Left kidney (tissue), 2 donors: ENCODE measurements around the gene TRIM28. TPM values are rescaled to one million over a fixed set of nuclear protein-coding genes. Genes with fewer than 3 reads are reported as not detected.

Source experiments
- DNase-seq: peaks from one replicate; pipeline ENCODE4 v3.0.0-alpha.2; 2013
- polyA plus RNA-seq: library from polyadenylated mRNA; unstranded; fragments of 120-200 nt; gene quantifications from one replicate; pipeline ENCODE4 v1.2.1, GENCODE V29; 2013; ENCODE audit not compliant: insufficient read length

Gene TRIM28
- polyA plus RNA-seq, 1 donor: 706 TPM

DNA sequence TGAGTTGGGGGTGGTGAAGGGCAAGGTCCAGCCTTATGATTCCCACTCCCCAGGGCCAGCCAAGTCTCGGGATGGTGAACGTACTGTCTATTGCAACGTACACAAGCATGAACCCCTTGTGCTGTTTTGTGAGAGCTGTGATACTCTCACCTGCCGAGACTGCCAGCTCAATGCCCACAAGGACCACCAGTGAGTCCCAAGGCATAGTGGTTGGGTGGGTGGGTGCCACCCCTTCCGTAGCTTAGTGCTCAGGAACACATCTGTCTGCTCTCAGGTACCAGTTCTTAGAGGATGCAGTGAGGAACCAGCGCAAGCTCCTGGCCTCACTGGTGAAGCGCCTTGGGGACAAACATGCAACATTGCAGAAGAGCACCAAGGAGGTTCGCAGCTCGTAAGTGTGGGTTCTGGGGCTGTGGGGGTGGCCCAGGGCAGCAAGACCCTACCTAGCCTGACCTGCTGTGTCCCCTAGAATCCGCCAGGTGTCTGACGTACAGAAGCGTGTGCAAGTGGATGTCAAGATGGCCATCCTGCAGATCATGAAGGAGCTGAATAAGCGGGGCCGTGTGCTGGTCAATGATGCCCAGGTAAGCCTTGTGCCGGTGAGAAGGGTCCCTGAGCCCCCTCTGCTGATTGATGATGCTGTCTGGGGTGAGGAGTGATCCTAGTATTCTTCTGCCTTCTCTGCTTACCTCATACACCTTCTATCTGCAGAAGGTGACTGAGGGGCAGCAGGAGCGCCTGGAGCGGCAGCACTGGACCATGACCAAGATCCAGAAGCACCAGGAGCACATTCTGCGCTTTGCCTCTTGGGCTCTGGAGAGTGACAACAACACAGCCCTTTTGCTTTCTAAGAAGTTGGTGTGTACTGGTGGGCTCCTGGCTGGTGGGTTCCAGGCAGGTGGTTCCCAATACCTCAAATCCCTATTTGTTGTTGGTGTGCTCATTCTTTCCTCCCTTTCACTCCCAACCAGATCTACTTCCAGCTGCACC lies 3.8 kb downstream of the TRIM28 start:
- DNase-seq: no peak

DNA sequence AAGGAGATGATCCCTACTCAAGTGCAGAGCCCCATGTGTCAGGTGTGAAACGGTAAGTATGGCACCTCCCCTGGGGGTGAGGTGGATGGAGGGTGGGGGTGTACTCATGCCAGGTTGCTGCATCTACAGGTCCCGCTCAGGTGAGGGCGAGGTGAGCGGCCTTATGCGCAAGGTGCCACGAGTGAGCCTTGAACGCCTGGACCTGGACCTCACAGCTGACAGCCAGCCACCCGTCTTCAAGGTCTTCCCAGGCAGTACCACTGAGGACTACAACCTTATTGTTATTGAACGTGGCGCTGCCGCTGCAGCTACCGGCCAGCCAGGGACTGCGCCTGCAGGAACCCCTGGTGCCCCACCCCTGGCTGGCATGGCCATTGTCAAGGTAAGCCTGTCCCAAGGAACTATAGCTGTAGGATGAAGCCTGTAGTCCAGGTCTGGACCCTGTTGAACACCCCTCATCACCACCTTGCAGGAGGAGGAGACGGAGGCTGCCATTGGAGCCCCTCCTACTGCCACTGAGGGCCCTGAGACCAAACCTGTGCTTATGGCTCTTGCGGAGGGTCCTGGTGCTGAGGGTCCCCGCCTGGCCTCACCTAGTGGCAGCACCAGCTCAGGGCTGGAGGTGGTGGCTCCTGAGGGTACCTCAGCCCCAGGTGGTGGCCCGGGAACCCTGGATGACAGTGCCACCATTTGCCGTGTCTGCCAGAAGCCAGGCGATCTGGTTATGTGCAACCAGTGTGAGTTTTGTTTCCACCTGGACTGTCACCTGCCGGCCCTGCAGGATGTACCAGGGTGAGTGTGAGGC lies 5.2 kb downstream of the TRIM28 start:
- no peak for DNase-seq

DNA sequence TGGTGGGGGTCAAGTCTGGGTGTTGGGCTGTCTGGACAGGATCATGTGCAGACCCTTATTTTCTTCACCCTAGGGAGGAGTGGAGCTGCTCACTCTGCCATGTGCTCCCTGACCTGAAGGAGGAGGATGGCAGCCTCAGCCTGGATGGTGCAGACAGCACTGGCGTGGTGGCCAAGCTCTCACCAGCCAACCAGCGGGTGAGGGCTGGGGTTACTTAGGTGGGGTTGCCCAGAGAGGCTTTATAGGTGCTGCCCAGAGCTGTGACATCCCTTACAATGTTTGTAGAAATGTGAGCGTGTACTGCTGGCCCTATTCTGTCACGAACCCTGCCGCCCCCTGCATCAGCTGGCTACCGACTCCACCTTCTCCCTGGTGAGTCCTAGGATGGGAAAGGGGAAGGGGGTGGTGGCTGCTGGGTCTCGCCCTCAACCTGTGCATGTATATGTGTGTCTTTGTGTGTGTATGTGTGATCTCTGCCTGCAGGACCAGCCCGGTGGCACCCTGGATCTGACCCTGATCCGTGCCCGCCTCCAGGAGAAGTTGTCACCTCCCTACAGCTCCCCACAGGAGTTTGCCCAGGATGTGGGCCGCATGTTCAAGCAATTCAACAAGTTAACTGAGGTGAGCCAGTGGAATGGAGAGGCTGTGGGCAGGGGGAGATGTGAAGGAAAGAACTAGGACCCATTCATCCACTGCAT lies 5.9 kb downstream of the TRIM28 start:
- DNase-seq: no peak

DNA sequence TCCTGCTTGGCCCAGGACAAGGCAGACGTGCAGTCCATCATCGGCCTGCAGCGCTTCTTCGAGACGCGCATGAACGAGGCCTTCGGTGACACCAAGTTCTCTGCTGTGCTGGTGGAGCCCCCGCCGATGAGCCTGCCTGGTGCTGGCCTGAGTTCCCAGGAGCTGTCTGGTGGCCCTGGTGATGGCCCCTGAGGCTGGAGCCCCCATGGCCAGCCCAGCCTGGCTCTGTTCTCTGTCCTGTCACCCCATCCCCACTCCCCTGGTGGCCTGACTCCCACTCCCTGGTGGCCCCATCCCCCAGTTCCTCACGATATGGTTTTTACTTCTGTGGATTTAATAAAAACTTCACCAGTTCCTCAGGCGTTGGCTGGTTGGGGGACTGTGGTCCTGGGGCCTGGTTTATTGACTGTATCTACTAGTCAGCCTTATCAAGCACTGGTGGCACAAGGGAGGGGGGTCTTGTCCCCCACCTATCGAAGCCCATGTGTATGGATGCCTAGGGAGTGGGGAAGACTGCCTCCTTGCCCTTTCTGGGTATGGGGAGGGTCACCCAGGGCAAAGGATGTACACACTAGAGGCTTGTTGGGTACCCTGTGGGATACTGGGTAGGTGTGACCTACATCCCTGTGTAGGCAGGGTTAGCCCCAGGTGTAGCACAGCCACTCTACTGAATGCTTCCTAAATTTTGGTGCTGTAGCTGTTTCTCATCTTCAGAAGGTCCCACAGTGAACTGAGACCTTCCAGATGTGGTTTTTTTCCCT lies 6.7 kb downstream of the TRIM28 start:
- no peak for DNase-seq

DNA sequence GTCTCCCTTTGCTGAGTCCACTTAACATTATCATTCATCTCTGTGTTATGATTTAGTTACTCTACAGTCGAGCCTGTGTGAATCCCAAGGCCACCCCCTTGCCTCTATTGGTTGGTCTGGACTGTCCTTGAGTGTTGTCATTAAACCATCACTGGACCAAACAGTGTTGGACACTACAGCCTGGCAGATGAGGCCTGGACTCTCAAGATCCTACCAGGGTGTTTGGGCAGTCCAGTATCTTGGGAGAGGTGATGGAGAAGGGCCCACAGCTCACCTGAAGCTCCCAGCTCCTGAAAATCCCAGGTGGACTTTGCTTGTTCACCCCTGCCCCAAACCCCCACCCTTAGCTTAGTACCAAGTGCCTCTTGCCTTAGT lies 7.2 kb downstream of the TRIM28 start:
- DNase-seq: no peak

DNA sequence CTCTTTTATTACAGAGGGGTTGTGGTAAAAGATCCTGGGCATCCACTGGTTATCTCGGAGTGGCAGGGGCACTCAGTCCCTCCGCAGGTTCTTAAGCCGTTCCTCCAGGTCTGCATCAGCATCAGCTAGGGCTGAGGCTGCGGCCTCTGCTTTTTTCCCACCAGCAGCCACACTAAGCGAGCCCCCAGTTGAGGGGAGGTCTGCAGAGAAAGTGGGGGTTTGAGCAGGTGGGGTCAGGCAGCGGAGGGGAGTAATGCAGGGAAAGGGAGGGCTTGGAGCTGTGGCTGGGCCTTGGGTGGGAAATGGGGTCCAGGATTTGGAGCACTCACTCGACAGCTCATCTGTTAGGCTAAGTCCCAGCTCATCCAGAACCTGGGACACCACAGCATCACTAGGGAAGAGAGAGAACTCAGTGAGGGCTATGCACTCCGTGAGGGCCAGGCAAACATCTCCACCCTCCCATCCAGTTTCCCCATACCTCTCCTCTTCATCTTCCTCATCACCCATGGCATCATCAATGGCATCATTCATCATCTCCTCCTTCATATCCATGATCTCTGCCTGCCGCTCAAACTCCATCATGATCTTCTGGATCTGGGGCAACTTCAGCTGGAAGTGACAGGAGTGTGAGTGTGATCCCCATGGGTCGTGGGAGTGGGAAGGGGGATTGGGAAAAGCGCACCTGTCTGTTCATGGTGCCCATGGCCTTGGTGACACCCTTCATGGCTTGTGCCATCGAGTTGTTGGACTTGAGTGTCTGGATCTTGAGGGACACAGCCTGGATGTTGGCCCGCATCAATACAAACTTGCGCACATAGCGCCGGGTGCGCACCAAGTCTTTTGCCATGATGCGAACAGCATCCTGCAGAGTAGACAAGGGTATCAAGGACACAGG lies 8.0 kb downstream of the TRIM28 start:
- DNase-seq: no peak

DNA sequence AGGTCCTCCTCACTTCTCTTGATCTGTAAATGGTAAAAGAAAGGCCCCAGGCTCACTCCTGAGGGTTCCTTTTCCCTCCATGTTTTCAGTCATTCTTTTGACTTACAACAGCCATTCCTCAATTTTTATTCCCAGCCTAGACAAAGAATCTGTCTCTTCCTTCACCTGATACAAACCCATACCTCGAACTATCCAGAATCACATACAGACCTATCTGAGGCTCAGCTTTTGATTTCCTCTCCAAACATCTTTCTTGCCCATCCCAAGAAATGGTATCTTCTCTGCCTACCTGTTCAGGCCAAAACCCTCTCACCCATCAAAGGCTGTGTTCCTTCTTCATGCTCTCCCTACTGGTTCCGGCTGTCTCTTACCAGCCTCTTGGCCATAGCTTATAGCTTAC lies 8.8 kb downstream of the TRIM28 start:
- DNase-seq: no peak

DNA sequence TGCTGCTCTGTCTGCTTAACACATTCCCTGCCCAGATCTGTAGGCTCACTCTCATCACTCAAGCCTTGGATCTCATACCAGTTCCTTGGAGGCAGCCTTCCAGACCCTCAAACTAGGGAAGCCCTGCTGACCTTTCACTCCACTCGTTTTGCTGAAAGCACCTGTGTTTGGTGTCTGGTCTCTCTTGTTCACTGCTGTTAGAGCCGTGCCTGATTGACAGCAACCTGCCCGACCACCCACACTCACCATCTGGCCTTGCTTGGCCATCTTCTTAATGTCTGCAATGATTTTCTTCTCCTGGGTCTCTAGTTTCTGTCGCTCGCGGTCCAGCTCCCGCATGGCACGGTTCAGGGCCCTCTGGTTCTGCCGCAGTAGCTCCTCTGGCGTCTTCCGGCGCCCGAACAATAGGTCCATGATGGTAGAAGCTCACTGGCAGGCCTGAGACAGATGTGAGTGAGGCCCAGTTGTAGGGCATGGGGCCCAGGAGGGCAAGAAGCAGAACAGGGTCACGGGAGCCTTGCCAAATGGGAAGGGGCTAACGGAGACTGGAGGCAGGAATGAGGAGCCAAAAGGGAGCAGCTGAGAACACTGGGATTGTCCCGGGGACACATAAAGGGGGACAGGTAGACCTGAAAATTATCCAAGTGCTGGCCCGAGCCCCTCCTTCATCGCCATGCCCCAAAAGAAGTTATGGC lies 10.1 kb downstream of the TRIM28 start:
- no peak for DNase-seq

DNA sequence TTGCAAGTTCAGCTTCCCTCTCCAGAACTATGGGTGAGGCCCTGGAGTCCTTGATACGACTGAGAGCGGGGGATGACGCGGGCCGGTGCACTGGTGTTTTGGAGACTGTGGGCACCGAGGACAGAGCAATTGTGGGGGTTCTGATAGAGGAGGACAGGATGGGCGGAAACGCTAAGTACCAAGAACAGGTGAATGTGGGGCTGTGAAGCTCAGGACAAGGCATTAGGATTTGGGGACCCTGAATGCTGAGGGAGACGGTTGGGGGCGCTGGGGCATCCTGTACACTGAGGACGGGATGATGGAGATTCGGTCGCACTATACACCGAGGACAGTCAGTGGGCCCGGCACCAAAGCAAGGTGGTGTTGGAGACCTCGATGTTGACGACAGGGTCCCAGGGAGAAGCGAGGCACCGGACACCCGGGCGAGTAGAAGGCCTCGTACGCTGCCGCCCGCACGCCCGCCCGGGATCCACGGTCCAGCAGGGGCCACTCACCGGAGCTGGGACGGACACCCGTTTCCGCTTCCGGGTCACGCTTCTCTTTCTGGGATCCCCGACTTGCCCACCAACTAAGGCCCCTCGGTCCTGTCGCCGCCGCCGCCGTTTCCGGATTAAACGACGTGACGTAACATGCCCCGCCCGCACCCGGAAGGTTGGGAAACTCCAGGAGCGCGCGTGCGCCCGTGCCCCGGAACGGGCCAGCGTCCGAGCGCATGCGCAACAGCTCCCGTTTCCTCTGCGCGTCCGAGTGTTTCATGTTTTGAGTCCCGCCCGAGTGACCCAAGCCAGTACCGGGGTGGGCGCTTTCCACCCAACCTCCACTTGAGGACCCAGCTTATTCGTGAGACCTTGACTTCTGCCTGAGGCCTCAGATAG lies 10.9 kb downstream of the TRIM28 start, which contains the start of gene CHMP2A:
Gene CHMP2A (minus strand): TSS at position 612 of the 875 bp plus-strand sequence. CDS start 893 bp downstream, outside the sequence.
- DNase-seq: peak; percentile 97

DNA sequence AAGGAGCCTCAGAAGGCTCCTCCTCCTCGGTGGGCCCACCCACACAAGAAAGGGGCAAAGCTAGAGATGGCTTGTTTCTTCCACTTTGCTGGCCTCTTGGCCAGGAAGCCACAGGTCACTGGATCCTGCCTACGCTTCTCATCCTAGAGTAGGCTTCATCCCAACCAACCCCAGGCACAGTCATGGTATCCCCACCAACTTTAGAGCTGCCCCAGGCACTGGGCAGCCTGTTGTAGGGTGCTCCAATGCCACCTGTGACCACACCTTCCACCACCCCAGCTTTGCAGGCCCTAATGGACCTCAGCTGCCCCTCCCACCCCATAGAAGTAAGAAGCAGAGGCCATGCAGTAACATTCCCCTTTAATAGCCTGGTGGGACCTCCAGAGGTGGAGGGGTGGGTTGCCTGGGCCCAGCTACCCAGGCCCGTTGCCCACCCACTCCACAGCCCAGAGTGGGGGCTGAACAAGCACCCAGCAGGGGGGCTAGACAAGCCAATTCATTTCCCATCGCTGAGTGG lies 11.6 kb downstream of the TRIM28 start:
- no peak for DNase-seq

DNA sequence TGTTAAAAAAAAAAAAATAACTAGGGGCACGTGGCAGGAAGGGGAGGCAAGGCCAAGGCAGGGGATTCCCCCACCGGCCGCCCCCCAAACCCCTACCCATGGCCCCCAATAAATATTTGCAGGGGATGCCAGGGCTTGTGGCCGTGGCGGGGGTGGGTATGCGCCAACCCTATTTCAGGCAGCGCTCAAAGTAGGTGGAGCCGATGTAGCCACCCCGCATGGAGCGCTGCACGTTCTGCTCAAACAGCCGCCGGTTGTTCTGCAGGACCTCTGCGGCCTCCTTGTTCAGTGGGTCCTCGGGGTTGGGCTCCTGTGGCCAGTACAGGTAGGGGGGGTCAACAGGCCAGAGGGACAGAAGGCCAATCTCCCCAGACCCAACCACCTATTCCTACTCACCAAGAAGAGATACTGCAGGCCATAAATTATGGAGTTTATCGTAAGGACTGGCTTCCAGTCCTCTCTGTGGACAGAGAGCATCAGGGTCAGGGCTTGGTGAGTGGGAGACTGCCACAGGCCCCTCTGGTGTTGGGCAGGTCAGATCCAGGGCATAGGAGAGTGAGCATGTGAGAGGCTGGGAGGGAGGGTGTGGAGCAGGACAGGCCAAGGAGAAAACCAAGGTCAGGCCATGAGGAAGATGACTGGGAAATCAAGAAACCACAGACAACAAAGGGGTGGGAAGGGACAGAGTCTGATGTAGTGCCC lies 12.2 kb downstream of the TRIM28 start:
- DNase-seq: no peak

DNA sequence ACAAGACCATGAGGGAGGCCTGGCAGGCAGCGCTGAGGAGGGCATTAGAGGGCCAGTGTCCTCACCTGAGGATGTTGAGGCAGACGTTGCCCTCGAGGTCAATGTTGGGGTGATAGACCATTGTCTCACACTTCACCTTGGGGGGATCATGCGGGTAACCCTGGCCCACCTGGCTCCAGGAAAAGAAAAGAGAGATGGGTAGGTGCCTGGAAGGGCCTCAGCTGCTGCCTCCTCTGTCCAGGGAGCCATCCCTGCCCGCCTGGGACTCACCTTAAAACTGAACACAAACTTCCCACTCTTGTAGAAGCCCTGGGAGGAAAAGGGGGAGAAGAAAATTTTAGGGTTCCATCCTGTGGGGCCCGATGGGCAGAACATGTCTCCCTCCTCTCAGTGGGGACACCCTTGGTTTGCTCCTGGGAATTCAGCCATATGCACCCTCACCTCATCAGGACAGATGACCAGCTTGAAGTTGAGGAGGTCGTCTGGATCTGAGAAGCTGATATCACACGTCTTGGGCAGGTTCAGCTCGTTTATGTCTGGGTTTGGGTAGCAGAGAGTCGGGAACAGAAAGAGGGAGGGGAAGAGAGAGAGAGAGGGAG lies 12.9 kb downstream of the TRIM28 start:
- DNase-seq: no peak

DNA sequence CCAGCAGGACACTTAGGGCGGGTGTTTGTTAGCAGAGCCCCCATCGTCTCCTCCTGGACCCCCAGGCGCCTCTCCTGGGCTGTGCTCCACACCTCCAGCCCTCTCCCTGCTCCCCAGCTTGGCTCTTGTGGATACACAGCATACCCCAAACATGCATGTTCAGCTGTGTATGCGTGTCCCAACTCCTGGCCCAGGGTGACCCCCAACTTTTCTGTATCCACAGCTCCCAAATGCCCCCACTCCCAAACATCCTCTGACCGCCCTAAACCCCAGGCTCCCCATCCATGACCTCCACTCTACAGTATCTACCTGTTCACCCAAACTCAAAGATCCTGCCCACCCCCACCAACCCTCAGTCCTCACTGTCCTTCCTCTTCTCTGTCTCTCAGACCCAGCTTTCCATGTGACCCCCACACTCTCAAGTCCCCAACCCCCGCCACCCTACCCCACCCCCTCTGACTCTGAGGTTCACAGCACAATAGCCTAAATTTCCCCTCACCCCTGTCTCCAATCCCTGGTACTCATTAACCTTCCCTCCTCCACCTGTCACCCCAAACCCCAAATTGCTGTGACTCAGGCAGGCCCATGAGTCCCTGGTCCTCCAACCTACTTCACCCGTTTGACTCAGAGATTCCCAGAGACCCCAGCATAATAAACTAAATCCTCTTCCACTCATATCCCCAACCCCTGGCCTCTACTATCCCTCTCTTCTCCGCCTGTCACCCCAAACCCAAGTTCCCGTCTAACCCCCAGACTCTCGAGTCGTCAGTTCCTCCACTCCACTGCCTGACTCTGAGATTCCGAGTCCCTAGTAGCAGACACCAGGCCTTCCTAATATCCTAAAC lies 13.6 kb downstream of the TRIM28 start:
- DNase-seq: no peak

DNA sequence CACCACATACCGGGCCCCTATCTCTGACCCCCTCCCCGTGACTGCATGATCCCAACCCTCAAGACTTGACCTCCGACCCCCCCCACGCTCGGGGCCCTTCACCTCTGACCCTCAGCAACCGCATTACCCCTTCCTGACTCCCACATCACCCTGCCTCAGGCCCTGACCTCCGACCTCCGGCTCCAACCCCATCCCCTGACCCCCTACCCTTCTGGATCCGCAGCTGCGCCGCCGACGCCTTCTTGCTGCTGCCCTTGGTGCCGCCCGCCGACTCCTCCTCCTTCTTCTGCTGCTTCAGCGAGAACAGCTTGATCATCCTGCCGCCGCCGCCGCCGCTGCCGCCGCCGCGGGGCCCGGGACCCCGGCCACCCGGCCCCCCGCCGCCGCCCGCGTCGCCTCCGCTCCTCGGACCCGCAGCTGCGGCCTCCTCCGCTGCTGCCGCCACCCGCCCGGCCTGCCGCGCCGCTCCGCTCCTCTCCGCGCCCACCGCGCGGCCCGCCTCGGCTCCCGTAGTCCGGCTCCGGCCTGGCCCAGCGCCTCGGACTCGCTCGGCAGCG lies 14.3 kb downstream of the TRIM28 start, which contains the start of gene UBE2M:
Gene UBE2M (minus strand): TSS at position 546 of the 557 bp plus-strand sequence. CDS start 230 bp downstream, at position 316.
- no peak for DNase-seq

DNA sequence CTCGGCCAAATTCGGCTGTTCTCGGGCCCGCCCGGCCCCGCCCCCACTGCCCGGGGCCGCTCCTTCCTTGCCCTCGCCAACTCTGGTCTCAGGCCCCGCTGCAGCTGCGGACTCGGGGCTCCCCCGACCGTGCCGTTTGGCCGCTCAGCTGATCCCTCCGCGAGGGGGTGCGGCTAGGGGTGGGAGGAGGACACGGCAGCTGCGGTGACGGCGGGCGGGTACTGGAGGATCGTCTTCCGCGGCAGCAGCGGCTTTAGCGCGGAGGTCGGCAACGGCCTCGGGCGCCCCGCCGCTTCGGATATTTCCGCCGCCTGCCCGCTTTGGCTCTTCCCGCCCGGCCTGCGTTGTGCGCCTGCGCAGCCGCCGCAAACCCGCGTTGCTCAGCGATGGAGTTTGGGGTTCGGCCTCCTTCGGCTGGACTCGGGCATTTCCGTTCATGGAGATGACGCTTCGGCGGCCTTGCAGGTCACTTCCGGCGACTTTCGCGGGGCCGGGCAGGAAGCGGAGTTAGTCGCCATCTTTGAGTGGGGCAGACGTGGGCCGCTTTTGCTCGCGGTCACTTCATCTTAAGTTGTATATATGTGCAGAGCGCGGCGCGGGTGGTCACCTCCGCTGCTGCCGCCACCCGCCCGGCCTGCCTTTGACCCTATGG lies 14.9 kb downstream of the TRIM28 start:
- peak; percentile 98 for DNase-seq
